ENCODE results near the gene CHRNA7. TPM values are rescaled to one million over a fixed set of nuclear protein-coding genes. Genes with fewer than 3 reads are reported as not detected.

The CHRNA7 gene
- total and polyA plus RNA-seq, 10 of the 15 experiments (the other 5 are each of a cell fraction or from before 2014, with no cell fraction given), result 0.06 to 0.15 (median 0.12) TPM; not detected in 7

- no peaks in the 10 kb centered on the region; a peak in 1 of 4 replicates for H3K27me3 ChIP-seq (replicated peaks in 1 of 2; ENCODE audit: control insufficient read depth in 2 of 2, insufficient read depth in 2 of 2, low read length in 1 of 2)
- TF ChIP-seq CEBPB (IDR thresholded peaks at IDR 0.05; ENCODE audit: borderline replicate concordance in 1 of 2, low read depth in 2 of 2, low read length in 2 of 2) (no peak), KDM1A (IDR thresholded peaks at IDR 0.05; ENCODE audit: borderline replicate concordance) (no peak), NRF1 (conservative IDR thresholded peaks at IDR 0.05; ENCODE audit: low read depth, low read length) (no peak), ZSCAN29 (IDR thresholded peaks at IDR 0.05) (no peak), ZNF217 (IDR thresholded peaks at IDR 0.05) (no peak), MYC (IDR thresholded peaks at IDR 0.05; ENCODE audit: insufficient read depth, insufficient read length, insufficient replicate concordance, low read length, severe bottlenecking) (no peak), JUND (IDR thresholded peaks at IDR 0.05; ENCODE audit: low read depth, low read length) (no peak)
- TF ChIP-seq, protein P1, sequence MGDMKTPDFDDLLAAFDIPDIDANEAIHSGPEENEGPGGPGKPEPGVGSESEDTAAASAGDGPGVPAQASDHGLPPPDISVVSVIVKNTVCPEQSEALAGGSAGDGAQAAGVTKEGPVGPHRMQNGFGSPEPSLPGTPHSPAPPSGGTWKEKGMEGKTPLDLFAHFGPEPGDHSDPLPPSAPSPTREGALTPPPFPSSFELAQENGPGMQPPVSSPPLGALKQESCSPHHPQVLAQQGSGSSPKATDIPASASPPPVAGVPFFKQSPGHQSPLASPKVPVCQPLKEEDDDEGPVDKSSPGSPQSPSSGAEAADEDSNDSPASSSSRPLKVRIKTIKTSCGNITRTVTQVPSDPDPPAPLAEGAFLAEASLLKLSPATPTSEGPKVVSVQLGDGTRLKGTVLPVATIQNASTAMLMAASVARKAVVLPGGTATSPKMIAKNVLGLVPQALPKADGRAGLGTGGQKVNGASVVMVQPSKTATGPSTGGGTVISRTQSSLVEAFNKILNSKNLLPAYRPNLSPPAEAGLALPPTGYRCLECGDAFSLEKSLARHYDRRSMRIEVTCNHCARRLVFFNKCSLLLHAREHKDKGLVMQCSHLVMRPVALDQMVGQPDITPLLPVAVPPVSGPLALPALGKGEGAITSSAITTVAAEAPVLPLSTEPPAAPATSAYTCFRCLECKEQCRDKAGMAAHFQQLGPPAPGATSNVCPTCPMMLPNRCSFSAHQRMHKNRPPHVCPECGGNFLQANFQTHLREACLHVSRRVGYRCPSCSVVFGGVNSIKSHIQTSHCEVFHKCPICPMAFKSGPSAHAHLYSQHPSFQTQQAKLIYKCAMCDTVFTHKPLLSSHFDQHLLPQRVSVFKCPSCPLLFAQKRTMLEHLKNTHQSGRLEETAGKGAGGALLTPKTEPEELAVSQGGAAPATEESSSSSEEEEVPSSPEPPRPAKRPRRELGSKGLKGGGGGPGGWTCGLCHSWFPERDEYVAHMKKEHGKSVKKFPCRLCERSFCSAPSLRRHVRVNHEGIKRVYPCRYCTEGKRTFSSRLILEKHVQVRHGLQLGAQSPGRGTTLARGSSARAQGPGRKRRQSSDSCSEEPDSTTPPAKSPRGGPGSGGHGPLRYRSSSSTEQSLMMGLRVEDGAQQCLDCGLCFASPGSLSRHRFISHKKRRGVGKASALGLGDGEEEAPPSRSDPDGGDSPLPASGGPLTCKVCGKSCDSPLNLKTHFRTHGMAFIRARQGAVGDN (IDR thresholded peaks at IDR 0.05), result no peak
- RAD21 ChIA-PET (ENCODE audit: unreplicated experiment), result no interaction called here
- no peak overlapping the region for H3K9ac ChIP-seq (ENCODE audit: control insufficient read depth, insufficient read depth, low read length)
- intact Hi-C loops (cut with micrococcal nuclease; ENCODE audit: unreplicated experiment), result no loop called here
- CTCF ChIA-PET, result no interaction called here
- no peaks in the 10 kb centered on the region; the same call in 1 of the 2 replicates for H3K4me1 ChIP-seq (ENCODE audit: control insufficient read depth, insufficient read depth, low read length)
- in situ Hi-C loops (cut with MboI), result no loop called here
- no peaks in the 10 kb centered on the region for H4K20me1 ChIP-seq (ENCODE audit: control insufficient read depth, insufficient read depth)
- H3K79me2 ChIP-seq (ENCODE audit: control insufficient read depth, insufficient read depth, low read length), result no peaks in the 10 kb centered on the region
- WGBS (ENCODE audit: insufficient coverage, insufficient replicate concordance, low lambda C conversion rate, missing lambda C conversion rate), result 42% methylated on average over 4 of the region's 4 CpGs
- BruUV-seq (replicated peaks), result no TSS peak
- no peak overlapping the region for H3K4me3 ChIP-seq
- H3K36me3 ChIP-seq (ENCODE audit: control insufficient read depth in 2 of 2, insufficient read depth in 2 of 2, low read length in 1 of 2), result no peaks in the 10 kb centered on the region
- H3K27ac ChIP-seq (ENCODE audit: control insufficient read depth, insufficient read depth), result no peak overlapping the region
- no peak for FAIRE-seq
- no peak for ATAC-seq
- H3K4me2 ChIP-seq (ENCODE audit: control insufficient read depth, insufficient read depth), result no peak overlapping the region
- H2AFZ ChIP-seq (ENCODE audit: control insufficient read depth, low read depth, low read length), result no peak overlapping the region
- no peak for DNase-seq (ENCODE audit: low read depth, low spot score)
- H3K9me3 ChIP-seq (replicated peaks; ENCODE audit: control insufficient read depth, insufficient read depth, low read length), result no peaks in the 10 kb centered on the region
- POLR2A ChIA-PET, result no interaction called here
- SMC1A ChIA-PET (ENCODE audit: uncharacterized antibody, unreplicated experiment), result no interaction called here
Measured at GRCh38 chr15:32117122-32117521, 86.8 kb downstream of the CHRNA7 start.

All from GM12878 (cell line).